NCI-H146 treated with DMSO at 0.1 percent for 48 hours (cell line): Measurements from ENCODE around the gene ZNF524.

ENCODE experiments used
- DNase-seq: peaks from one replicate; lab custom pipeline; 2025; ENCODE audit not compliant: unreplicated experiment; lab: John Stamatoyannopoulos, UW

ZNF524 gene

GRCh38 chr19:55618426-55618825, 18.3 kb downstream of the ZNF524 start:
- no peak for DNase-seq

DNA sequence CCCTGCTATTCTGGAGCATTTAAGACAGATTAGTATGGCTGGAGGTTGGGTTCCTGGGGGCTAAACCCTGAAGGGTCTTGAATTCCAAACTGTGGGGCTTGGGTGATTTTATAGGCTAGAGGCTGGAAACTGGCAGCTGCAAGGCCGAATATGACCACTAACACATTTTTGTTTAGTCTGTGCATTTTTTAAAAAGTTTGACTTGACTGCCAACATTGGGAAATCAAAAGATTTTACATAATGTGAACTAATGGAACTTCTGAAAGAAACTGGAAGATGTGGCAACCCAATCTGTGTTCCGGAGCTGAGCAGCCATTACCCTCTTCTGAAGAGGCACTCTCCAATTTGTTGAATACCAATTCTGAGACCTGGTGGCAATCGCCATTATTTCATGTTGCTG, 19.2 kb downstream of the ZNF524 start:
- DNase-seq: no peak

- DNase-seq: no peak
These were observed 20.5 kb downstream of the ZNF524 start for GRCh38 chr19:55620410-55621204.

- DNase-seq: no peak
These were observed 21.2 kb downstream of the ZNF524 start for GRCh38 chr19:55621205-55621672.

DNA sequence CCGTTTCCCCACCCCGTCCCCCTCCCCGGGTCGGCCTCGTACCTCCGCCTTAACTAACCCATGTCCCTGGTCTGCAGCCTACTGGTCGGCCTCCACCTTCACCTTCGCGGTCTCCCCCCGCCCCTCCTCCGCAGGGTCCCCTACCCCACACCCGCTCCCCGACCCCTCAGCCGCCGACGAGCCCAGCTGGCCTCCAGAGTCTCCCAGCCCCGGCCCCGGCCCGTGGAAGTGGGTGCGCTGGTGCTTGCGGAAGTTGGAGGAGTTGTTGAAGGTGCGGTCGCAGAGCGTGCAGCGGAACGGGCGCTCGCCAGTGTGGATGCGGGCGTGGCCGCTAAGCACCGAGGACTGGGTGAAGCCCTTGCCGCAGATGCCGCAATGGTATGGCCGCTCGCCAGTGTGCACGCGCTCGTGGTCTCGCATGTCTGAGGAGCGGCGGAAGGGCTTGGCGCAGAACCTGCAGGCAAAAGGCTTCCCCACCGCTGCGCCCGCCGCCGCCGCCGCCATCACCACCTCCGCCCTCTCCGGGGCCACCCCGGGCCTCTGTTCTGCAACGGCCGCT, 21.7 kb downstream of the ZNF524 start:
- no peak for DNase-seq

DNA sequence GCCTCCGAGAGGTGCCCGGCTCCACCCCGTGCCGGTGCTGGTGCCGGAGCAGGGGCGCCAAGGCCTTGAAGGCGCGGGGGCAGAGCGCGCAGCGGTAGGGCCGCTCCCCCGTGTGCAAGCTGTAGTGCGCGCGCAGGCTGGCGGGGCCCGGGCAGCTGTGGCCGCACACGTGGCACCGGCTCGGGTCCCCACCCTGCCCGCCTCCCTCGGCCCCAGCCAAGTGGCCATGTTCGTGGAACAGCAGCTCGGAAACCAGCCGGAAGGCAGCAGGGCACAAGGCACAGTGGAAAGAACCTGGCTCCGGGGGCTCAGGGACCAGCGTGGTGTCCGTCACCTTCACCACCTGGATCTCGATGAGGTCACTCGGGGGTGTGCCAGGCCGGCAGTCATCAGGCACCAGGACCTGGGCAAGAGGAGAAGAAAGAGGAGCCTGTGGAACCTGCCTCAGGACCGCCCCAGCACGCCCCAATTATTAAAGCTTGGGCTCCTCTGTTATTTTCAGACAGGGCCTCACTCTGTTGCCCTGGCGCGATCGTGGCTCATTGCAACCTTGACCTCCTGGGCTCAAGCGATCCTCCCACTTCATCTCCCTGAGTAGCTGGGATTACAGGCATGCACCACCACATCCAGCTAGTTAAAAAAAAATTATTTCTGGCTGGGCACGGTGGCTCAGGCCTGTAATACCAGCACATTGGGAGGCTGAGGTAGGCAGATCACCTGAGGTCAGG, 22.3 kb downstream of the ZNF524 start:
- no peak for DNase-seq

GRCh38 chr19:55623130-55623529, 23.0 kb downstream of the ZNF524 start:
- no peak for DNase-seq

GRCh38 chr19:55623561-55623960, 23.5 kb downstream of the ZNF524 start:
- no peak for DNase-seq

GRCh38 chr19:55624109-55625003, 24.3 kb downstream of the ZNF524 start, which contains the start of gene ZNF784:
TSS of gene ZNF784 (minus strand) at chr19:55624566. CDS start at chr19:55624561, 5 bp downstream.
- peak; percentile 95 for DNase-seq

GRCh38 chr19:55625004-55625326, 24.9 kb downstream of the ZNF524 start:
- peak; percentile 15 for DNase-seq

DNA sequence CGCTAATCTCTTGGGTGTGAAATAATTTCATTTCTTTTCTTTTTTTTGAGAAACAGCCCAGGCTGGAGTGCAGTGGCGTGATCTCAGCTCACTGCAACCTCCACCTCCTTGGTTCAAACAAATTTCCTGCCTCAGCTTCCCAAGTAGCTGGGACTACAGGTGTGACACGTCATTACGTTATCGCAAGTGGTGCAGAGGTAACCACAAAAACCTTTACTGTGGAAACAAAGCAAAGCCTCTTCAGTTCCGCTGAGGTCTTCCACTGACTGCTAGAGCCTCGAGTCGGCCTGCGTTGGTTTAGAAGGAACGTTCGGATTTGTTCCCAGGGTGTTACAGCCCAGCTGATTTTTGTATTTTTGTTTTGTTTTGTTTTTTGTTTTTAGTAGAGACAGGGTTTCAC, 26.3 kb downstream of the ZNF524 start:
- no peak for DNase-seq

DNA sequence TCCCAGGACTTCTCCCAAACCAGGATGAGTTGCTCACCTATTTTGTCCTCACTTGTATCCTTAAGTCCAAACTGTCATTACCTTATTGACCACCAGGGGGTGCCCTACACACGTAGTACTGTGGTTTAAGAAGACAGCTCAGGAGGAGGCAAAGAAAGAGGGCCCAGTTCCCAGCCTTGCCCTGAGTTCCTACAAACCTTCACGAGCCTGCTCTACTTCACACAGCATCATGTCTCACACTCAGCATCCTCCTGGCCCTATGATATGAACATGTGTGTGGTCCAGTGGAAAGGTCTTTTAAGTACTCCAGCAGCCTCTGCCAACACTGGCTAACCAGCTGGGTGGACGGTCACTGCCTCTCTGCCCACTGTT, 32.4 kb downstream of the ZNF524 start:
- peak; percentile 58 for DNase-seq

DNA sequence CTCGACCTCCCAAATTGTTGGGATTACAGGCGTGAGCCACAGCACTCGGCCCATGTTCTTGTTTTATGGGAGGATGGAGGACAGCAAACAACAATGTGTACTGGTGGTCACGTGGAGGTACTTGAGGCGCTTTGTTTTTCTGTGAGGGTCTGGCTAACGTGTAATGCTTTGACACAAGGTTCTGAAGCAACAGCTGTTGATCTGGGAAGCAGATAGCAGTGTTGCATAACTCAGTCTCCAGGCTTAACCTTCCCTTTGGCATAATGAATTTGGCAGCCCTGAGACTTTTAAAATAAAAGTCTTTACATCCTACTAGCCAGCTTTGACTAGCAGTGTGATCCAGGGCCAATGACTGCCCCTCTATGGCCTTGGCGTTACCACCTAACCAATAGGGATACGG, 33.8 kb downstream of the ZNF524 start:
- no peak for DNase-seq

DNA sequence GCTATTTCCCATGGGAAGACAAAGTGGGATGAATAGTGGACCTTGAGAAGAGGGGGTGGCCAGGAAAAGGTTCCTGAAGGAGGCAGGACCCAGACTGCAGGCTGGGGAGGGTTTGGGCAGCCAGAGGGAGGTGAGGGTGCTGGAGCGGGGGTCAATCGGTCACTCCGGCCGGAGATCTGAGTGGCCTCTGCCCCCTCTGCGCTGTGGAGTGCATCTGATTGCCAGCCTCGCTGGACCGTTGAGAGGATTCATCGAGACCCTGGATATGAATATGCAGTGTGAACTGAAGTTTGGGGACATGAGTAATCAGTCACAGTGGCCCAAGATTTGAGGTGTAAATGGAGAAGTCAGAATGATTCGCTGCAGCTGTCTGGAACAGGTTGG, 35.2 kb downstream of the ZNF524 start:
- DNase-seq: no peak

GRCh38 chr19:55635856-55636440, 35.9 kb downstream of the ZNF524 start:
- no peak for DNase-seq

DNA sequence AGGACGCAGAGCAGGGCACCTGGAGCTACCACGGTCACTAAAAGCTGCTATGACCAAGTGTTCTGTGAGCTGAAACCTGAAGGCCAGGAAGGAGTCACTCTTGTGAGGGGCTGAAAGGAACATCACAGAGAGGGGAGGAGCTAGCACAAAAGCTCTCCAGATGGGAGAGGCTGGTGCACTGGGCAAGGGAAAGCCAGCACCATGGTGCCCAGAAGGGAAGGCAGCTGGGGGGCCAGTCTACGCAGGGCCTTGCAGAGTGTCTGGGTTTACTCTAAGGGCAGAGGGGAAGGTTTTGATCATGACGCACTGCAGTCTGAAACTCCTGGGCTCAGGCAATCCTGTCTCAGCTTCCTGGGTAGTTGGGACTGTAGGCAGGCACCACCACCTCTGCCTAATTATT, 36.6 kb downstream of the ZNF524 start:
- no peak for DNase-seq

GRCh38 chr19:55637534-55637933, 37.4 kb downstream of the ZNF524 start:
- DNase-seq: no peak

DNA sequence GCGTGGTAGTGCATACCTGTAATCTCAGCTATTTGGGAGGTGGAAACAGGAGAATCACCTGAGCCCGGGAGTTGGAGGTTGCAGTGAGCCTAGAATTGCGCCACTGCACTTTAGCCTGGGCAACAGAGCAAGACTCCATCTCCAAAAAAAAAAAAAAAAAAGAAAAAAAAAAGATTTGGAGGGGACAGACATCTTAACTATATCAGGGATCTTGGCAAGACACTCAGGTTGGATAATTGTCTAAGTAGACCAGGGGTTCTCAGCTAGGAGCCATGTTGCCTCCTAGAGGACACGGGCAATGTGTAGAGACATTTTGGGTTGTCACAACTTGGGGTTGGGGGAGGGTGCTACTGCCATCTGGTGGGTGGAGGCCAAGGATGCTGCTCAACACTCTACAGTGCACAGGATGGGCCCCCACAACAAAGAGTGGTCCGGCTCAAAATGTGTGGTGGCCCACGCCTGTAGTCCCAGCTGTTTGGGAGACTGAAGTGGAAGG, 38.8 kb downstream of the ZNF524 start:
- DNase-seq: no peak

GRCh38 chr19:55640043-55640576, 40.0 kb downstream of the ZNF524 start:
- no peak for DNase-seq
